Stimulated activated CD4-positive, alpha-beta T cell treated with anti-CD3 and anti-CD28 coated beads, Interleukin-1b, Interleukin-23, amount 100 ng/mL, for 1 hour (primary cell): ENCODE data around the gene NISCH.
A peak's percentile ranks its signal among the peaks of the same experiment; 100 is the strongest.

Experiments used
- DNase-seq, 2 donors: peaks; one replicate each; pipeline ENCODE4 v3.0.0-alpha.2; 2020; ENCODE audit warnings: low read depth in 2 of 2

The NISCH gene

DNA sequence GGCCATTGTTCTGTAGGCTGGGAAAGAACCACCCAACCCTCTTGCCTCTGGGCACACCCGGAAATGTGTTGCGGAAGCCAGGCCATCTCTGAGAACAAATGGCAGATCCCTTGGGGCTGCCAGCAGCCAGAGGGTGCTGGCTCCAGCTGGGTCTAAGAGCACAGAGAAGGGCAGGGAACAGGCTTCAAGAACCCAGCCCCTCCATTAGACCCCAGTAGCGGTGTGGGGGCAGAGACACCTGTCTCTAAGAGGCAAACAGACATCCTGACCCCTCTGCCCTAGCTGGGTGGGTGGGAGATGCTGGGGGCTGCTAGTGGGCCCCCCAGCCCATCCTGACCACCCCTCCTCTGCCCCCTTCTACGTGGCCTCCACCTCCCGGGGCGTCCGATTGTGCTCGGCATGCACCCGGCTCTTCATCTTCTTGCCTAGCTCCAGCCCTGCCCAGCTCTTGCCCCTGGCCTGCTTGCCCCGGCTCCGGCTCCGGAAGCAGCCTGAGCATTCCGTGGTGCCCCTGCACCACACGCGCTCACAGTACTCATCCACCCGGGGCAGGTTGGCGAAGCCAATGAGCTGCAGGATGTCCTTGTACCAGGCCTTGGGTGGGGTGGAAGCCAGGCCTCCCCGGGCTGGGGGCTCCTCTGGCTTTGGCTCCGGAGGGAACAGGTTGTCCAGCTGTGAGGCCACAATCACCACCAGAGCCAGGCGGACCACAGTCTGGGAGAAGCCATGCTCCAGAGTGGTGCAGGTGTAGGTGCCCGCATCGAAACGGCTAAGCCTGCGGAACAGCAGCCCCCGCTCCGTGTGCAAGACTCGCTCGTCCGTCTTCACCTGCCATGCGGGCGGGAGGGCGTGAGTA is 19.9 kb upstream of the NISCH start:
- DNase-seq: no peak

DNA sequence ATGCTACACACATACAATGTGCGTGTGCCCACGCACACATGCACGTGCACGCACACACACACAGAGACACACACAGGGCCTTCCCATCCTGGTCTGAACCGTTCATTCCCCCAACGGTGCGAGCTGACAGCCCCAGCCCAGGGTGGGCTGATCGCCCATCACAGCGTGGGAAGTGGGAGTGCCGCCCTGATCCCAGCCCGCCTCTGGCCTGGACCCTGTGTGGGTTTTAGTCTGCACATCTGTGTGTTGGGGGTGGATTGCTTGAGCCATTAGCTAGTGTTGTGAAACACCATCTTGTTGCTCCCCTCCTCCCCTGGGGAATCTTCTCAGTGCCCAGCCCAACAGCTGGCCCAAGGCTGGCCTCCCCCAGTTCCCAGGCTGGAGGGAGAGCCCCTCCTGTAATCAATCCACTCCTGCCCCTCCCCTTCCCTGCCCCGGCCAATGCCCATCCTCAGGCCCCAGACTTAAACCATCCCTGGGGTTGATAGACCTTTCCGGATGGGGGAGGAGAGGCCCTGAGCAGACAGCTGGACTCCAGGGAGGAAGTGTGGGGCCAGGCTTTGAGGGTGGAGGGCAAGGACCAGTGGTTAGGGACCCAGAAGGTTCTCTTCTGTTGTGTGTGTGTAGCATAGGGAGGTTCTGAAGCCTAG is 18.8 kb upstream of the NISCH start:
- DNase-seq: no peak

DNA sequence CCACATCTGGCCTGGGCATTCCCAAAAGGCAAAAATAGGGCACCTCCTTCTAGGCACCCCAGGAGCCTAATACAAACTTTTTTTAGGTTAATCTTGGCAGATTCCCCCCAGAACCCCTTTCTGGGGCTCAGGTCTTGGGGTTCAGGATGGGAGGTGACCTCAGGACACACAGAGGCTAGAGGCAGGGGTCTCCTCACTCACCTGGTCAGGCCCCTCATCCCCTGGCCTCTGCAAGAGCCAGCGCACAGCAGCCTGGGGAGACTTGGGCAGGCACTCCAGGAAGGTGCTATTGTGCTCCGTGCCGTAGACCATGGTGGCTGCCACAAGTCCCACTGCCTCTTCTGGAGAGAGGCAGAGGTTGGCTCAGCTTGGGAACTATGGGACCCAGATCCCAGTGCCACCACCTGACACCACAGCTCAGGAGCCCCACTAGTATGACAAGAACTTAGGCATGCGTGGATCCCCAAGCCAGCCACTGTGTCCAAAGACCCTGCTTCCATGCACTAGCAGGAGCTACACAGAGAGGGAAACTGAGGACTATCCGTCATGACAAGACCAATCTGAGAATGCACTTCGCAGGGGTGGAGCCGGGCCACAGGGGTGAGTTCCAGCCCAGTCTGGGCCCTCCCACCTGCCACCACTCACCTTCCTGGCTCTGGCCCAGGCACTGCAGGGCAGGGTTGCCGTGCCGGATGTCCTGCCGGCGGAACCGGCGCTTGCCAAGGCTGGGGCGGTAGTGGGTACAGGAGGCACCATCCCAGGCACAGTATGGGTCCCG is 17.9 kb upstream of the NISCH start:
- DNase-seq: no peak

GRCh38 chr3:52438104-52438376 is 17.4 kb upstream of the NISCH start:
- DNase-seq: no peak

- no peak for DNase-seq
These were observed 16.6 kb upstream of the NISCH start for GRCh38 chr3:52438579-52439425.

- DNase-seq: no peak
These were observed 15.8 kb upstream of the NISCH start for GRCh38 chr3:52439426-52440248.

GRCh38 chr3:52440249-52440551 is 15.2 kb upstream of the NISCH start:
- DNase-seq: no peak

DNA sequence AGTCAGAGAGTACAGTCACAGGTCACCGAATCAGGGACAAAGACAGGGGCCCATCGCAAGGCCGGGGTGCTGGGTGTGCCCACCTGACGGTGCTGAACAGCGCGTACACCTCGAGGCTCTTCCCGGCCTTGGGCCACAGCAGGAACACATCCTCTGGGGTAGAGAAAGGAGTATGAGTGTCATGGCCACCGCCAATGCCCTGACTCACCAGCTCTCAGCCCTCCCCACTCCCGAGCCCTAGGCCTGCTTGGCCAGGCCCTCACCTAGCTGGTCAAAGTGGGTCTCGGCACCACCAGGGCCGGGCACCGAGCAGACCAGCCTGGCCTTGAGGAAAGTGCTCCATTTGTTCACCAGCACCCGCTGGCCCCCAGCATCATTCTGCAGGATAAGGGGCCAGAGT is 14.7 kb upstream of the NISCH start:
- DNase-seq: no peak

GRCh38 chr3:52441091-52441771 is 14.2 kb upstream of the NISCH start:
- no peak for DNase-seq

- DNase-seq: no peak
These were observed 13.6 kb upstream of the NISCH start for GRCh38 chr3:52441772-52442332.

DNA sequence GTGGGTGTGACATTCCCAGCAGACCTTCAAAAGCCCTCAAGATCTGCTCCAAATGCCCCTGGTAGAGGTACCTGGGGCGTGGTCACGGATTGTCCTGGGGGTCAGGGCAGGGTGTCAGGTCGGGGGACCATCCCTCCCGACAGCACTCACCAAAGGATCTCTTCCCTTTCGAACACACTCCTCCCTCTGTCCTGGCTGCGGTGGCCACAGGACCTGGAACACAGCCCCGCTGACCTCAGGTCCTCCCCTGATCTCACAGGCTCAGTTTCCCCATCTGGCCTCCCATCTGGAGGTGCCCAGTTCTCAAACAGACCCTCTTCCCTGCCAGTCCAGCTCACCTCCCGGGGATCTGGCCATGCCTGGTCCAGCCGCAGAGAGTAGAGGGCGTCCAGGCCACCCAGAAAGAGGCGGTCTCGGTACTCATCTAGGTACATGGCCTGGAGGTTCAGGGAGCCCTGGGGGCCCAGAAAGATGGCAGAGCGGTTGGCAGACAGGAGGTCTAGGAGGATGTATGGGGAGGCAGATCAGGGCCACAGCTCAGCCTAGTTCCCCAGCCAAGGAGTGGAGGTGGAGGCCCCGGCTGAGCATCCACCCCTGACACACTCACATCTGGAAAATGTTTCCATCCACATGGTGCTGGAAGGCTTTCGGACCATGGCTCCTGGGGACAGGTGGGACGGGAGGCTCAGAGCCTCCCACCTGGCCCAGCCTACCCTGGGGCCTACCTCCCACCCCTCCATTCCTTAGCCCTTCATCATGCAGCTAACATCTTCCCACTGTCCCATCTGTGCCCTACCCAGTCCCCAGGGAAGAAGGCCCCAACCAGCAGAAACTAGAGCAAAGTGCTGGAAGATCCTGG is 12.8 kb upstream of the NISCH start:
- DNase-seq: no peak

DNA sequence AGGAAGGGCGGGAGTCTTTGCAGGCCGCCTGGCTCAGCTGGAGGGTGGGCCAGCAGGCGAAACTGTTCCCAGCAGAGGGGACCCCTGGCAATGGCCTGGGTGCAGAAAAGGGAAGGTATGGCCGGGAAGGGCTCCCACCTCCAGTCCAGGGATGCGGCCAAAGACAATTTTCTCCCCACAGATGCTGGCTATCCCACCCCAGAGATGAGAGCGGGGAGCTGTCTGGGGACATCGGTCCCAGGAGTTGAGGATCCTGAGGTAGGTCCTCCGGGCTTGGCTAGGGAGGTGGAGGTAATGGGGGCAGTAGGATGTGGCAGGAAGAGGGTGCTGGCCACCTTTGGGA is 12.2 kb upstream of the NISCH start:
- no peak for DNase-seq

DNA sequence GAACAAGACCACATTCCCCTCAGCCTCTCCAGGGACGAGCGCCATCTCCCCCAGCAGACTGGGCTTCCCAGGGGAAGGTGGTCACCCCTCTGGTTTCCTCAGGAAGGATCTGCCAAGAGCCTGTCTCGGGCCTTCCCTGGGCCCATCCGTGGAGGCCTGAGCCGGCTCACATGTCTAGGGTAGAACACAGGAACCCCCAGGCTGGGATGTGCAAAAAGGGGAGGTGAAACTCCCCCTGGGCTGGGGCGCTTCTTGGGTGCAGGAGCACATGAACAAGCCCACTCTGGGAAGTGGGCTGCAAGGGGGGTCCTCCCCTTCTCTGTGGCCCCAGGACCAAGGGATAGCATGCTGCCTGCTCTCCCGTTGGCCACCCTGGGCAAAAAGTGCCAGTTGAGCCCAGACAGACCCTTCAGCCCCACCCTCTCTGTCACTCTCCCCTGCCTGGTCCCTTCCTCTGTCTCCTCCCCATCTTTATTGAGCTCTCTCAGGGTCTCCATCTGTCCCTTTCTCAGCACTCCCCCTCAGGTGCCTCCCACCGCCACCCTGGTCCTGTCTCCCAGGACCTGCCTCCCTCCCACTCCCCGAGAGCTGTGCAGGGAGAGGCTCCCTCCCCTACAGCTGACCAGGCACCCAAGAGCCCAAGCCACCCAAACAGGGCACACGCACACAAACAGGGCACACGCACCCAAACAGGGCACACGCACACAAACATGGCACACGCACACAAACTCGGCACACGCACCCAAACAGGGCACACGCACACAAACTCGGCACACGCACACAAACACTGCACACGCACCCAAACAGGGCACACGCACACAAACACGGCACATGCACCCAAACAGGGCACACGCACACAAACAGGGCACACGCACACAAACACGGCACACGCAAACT is 11.4 kb upstream of the NISCH start:
- DNase-seq: no peak

DNA sequence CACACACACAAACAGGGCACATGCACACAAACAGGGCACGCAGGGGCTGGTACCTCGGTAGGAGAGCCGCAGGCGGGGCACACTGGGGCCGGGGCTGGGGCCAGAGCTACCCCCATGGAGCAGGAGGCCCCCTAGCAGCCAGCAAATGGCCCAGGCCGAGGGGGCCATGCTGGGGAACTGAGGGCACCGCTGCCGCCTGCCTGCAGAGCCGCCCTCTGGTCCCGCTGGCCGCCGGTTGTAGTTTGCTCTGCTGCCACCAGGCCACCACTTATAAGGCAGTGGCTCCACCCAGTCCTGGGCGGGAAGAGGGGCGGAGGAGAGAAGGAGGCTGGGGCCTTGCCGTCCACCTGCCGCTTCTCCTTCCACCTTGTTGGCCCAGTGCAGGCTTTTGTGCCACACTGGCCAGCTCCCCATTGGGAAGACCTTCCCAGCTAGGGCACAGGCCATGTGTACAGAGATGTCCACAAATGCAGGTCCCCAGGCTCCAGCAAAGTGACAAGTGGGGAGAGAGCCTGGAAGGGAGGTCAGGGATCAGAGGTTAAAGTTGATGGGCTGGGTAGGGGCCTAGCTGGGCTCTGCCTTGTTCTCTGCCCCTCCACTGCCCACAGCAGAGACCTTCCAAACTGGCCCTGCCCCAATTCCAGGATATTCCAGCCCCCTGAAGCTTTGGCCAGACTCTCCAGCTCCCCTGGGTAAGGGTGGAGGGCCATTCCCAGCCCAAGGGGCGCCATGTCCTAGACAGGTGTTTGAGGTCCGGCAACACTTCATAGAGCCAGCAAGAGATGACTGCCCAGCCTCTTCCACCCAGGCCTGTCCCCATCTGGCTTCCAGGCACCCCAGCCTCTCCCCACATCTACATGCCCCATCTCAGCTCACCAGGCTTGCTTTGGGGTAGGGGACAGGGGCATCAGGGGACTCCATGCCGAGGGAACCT is 10.3 kb upstream of the NISCH start, which contains the start of gene SEMA3G:
SEMA3G (minus strand) TSS at position 244 of the 934 bp plus-strand sequence; CDS start at position 168, 76 bp downstream.
- DNase-seq: peak; percentile 30 to 46

DNA sequence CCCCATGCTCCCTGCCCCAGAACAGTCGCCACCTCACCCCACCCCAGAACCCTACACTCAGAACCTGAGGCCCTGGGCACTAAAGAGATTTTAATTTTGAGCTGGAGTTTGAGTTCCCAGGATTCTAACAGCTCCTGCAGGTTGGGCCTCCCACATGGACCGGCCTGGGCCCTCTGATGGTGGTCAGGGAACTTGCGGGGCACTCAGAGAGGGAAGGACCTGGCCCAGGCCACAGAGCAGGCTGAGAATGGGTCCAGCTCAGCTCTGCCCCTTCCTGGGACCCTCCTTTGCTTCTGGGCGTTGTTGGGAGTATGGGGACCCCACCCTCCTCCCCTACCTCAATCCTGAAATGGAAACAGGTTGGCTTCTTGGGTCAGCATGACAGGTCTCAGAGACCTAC is 9.4 kb upstream of the NISCH start:
- DNase-seq: no peak

- peak; percentile 50 to 56 for DNase-seq
These were observed 8.5 kb upstream of the NISCH start for GRCh38 chr3:52446631-52447511.
